Ishikawa (cell line): ENCODE results near the gene PMM1.

Experiments used
- CREB1 ChIP-seq: IDR thresholded peaks from 2 replicates; pipeline ENCODE4 v1.6.1; 2012; ENCODE audit warnings: low read depth
- EGR1 ChIP-seq: IDR thresholded peaks from 2 replicates; pipeline ENCODE4 v1.6.1; 2012
- EP300 ChIP-seq: IDR thresholded peaks from 2 replicates; pipeline ENCODE4 v1.6.1; 2012; ENCODE audit warnings: borderline replicate concordance
- FOXM1 ChIP-seq: IDR thresholded peaks from 2 replicates; pipeline ENCODE4 v1.6.1; 2012; ENCODE audit warnings: low read depth, borderline replicate concordance
- NFIC ChIP-seq: IDR thresholded peaks from 2 replicates; pipeline ENCODE4 v1.6.1; 2012
- TAF1 ChIP-seq: IDR thresholded peaks from 2 replicates; pipeline ENCODE4 v1.6.1; 2012; ENCODE audit warnings: low read depth, mild to moderate bottlenecking
- USF1 ChIP-seq: IDR thresholded peaks from 2 replicates; pipeline ENCODE4 v1.6.1; 2012
- YY1 ChIP-seq: IDR thresholded peaks from 2 replicates; pipeline ENCODE4 v1.6.1; 2012; ENCODE audit warnings: low read depth
- TF ChIP-seq, protein P1 (sequence below): IDR thresholded peaks from 2 replicates; pipeline ENCODE4 v1.6.1; 2012; ENCODE audit warnings: low read depth, mild to moderate bottlenecking

GRCh38 chr22:41560095-41560471 is 29.6 kb downstream of the PMM1 start:
- TF ChIP-seq USF1 (no peak), TAF1 (no peak), YY1 (no peak), EP300 (no peak), NFIC (no peak), FOXM1 (no peak), CREB1 (no peak), EGR1 (no peak)
- TF ChIP-seq, protein P1, sequence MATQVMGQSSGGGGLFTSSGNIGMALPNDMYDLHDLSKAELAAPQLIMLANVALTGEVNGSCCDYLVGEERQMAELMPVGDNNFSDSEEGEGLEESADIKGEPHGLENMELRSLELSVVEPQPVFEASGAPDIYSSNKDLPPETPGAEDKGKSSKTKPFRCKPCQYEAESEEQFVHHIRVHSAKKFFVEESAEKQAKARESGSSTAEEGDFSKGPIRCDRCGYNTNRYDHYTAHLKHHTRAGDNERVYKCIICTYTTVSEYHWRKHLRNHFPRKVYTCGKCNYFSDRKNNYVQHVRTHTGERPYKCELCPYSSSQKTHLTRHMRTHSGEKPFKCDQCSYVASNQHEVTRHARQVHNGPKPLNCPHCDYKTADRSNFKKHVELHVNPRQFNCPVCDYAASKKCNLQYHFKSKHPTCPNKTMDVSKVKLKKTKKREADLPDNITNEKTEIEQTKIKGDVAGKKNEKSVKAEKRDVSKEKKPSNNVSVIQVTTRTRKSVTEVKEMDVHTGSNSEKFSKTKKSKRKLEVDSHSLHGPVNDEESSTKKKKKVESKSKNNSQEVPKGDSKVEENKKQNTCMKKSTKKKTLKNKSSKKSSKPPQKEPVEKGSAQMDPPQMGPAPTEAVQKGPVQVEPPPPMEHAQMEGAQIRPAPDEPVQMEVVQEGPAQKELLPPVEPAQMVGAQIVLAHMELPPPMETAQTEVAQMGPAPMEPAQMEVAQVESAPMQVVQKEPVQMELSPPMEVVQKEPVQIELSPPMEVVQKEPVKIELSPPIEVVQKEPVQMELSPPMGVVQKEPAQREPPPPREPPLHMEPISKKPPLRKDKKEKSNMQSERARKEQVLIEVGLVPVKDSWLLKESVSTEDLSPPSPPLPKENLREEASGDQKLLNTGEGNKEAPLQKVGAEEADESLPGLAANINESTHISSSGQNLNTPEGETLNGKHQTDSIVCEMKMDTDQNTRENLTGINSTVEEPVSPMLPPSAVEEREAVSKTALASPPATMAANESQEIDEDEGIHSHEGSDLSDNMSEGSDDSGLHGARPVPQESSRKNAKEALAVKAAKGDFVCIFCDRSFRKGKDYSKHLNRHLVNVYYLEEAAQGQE: no peak
